Activated CD4-positive, alpha-beta T cell treated with anti-CD3 and anti-CD28 coated beads, Interleukin-10, Interleukin-2, amounts not matched to agents 100 ng/mL and 50 ng/mL, durations not matched to agents 16 hours and 8 hours (primary cell): ENCODE data around the gene TMEM235.
"Not testable (repeated sequence)": the region's sequence is repeated elsewhere in the genome, so short reads cannot be mapped to it uniquely, and the experiment has no call there.

Source experiments
- DNase-seq: peaks from one replicate; pipeline ENCODE4 v3.0.0-alpha.2; 2020

TMEM235 gene

DNA sequence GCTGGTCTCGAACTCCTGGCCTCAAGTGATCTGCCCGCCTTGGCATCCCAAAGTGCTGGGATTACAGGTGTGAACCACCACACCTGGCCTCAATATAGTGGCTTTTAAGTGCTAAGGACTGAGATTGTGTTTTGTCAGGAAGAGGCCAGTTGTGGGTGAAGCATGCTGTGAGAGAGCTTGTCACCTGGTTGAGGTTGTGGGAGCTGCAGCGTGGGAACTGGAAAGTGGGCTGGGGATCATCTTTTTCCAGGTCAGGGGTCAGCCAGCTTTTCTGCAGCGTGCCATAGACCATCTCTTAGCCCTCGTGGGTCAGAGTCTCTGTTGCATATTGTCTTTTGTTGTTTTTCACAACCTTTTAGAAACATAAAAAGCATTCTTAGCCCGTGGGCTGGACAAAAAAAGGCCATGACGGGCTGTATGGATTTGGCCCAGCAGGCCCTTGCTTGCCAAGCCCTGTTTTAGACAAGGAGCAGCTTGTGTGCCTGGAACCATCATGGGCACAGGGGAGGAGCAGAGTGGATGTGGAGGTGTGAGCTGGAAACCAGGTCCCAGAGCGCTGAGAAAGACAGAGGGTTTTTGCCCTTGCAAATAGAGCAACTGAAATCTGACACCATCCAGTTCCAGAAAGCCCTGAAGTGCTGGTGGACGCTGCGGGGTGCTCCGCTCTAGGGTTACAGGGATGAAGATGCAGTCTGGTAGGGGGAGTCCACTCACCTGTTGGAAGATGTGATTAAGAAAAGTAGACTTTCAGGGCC is 11.9 kb upstream of the TMEM235 start:
- no peak for DNase-seq

DNA sequence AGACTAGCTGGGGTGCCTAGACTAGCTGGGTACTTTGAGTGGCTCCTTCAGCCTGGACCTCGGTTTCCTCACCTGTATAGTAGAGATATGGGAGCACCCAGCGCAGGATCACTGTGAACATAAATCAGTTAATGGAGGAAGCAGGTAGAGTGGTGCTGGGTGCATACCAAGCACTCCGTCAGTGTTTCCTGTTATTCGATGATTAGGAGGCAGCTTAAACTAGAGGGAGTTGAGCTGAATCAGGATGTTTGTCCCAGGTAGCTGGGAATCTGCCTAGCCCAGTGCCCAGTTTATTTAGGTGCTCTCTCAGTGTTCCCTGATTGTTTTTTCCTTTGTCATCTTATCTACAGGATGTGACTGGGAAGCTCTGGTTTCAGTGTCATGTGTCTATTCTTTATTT is 8.4 kb upstream of the TMEM235 start:
- DNase-seq = no peak

DNA sequence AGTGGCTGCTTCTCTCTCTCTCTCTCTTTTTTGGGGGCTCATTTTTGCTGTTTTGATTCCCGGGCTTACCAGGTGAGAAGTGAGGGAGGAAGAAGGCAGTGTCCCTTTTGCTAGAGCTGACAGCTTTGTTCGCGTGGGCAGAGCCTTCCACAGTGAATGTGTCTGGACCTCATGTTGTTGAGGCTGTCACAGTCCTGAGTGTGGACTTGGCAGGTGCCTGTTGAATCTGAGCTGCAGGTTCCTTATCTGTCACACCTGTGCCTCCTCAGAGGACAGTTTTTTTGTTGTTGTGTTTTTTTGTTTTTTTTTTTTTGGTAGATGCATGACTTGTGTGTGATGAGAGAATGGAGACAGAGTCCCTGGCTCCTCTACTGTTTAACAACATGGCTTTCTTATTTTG is 7.7 kb upstream of the TMEM235 start:
- DNase-seq = no peak

DNA sequence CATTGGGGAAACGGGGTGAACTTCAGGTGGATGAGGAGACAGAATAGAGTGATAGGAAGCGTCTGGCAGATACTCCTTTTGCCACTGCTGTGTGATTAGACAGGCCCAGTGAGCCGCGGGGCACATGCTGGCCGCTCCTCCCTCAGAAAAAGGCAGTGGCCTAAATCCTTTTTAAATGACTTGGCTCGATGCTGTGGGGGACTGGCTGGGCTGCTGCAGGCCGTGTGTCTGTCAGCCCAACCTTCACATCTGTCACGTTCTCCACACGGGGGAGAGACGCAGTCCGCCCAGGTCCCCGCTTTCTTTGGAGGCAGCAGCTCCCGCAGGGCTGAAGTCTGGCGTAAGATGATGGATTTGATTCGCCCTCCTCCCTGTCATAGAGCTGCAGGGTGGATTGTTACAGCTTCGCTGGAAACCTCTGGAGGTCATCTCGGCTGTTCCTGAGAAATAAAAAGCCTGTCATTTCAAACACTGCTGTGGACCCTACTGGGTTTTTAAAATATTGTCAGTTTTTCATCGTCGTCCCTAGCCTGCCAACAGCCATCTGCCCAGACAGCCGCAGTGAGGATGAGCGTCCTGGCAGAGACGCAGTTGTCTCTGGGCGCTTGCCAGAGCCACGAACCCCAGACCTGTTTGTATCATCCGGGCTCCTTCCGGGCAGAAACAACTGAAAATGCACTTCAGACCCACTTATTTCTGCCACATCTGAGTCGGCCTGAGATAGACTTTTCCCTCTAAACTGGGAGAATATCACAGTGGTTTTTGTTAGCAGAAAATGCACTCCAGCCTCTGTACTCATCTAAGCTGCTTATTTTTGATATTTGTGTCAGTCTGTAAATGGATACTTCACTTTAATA is 7.0 kb upstream of the TMEM235 start:
- DNase-seq = no peak

- no peak for DNase-seq
These were observed 6.2 kb upstream of the TMEM235 start for GRCh38 chr17:78225088-78225865.

DNA sequence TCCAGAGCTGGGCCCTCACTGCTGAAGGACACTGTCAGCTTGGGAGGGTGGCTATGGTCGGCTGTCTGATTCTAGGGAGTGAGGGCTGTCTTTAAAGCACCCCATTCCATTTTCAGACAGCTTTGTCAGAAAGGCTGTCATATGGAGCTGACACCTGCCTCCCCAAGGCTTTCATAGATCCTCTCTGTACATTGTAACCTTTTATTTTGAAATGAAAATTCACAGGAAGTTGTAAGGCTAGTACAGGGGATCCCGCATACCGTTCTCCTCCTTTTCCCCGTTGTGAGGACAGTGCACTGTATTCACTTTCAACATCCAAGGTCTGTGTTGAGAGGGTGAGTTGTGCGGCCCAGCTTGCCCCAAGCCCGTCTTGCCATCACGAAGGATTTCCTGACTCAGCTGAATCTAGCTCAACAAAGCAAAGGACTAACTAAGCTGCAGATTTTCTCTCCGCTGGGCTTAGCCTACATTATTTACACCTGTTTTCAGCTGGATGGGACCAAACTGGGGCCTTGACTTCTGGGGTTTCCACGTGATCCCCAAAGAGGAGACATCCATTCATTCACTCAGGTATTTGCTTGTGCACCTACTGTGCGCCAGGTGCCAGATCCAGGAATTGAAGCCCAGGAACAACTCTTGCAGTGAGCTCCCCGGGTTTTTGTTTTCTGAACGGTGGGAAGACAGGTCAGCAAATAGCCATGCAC is 5.2 kb upstream of the TMEM235 start:
- DNase-seq = no peak

DNA sequence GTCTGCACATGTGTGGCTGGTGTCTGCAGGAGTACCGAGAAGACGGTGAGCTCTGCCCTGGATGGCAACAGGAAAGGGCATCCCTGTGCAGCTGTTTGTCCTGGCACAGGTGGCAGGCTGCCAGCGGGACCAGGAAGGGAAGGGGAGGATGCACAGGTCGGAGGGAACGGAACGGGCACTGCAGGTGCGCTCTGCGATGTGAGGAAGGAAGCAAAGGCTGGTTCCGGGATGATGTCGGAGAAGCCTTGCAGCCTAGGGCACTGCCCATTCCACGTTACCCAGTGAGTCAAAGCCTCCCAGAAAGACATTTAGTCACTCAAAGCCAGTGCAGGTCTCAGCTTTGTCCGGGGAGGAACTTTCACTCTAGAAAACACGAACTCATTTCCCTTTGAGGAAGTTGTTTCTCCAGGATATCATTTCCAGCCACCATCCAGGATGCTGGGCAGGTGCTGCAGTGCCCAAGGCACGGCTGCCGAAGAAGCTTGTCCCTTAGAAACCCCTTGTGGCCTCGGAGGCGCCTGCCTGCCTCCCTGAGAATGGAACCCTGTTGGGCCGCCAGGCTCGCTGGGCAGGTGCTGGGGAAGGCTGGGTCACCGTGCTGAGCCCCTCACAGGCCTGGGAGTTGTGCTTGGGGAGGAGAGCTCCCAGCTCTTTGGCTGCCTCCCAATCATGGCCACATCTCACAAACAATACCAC is 4.5 kb upstream of the TMEM235 start:
- no peak for DNase-seq

DNA sequence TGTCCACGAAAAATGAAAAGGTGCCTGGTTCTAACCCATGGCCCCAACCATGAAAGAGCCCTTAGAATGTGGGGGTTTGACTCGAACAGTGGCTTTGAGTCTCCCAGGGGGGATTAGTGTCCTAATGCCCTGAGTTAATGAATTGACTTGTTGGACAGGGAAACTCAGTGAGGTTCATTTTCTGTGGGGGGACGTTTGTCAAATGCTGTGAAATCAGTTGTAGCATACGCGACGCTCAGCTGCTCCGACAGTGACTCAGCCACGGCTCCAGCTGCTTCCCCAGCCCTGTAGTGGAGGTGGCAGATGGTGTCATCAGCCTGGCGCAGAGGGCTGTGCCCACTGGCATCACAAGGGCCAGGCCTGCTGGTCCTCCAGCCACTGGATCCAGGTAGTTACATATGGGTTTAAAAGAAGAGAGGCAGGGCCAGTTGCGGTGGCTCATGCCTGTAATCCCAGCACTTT is 3.9 kb upstream of the TMEM235 start:
- DNase-seq = no peak

GRCh38 chr17:78228176-78228575 is 3.3 kb upstream of the TMEM235 start:
- DNase-seq = no peak

DNA sequence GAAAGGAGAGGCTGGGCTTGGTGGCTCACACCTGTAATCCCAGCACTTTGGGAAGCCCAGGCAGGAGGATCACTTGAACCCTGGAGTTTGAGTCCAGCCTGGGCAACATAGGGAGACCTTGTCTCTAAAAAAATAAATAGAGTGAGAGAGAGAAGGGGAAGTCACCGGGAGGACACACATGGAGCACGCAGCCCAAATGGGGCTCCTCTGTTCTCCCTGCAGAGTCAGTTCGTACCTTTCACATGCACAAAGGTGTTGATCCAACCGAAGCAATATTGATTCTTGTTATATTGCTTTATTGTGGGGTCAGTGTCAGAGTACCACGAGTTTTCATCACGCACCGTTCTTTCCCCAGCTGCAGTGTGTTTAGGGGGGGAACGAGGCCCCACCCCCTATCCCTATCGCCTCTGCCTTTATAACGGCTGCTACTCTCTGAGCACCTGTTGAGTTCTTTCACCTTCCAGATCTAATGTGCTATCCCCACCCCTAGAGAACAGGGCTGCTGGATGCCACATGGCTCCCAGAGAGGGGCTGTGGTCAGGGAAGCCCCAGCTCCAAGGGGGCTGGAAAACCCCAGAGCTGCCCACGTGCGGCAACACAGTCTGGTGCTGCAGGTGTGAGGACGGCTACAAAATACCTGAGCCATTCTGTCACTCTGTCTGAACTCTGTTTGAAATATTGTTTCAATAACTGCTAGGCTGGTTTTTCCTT is 1.0 kb upstream of the TMEM235 start:
- no peak for DNase-seq

DNA sequence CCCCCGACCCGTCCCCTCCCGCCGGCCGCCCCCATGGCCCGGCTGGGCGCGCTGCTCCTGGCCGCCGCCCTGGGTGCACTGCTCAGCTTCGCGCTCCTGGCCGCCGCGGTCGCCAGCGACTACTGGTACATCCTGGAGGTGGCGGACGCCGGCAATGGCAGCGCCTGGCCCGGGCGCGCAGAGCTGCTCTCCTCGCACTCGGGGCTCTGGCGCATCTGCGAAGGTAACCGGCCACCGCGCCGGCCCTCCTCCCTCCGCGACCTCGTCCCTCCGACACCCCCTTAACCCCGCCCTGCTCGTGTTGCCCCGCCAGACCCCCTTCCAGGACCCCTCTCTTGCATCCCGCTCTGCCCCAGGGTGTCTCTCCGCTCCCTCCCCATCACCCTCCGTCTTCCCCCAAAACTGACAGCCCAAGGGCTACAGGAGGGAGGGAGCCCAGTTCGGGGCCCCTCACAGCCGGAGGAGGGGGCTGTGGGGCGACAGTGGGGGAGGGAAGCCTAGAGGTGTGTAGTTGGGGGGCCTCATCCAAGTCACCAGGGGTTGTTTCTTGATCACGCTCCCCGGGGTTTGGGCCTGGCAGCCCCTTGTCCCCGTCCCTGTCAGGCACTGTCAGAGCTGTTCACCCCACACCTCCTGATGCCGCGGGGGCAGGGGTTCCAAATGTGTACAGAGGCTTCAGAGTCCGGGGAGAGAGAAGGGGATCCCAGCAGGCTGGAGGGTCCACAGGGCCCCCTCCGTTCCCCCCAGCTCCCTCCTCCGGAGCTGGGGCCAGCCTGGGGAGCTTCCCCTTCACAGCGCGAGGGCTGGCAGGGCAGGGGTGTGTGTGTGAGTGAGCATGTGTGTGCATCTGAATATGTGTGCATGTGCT is 794 bp downstream of the TMEM235 start:
- DNase-seq = no peak

GRCh38 chr17:78232859-78233173 is 1.4 kb downstream of the TMEM235 start:
- no peak for DNase-seq

DNA sequence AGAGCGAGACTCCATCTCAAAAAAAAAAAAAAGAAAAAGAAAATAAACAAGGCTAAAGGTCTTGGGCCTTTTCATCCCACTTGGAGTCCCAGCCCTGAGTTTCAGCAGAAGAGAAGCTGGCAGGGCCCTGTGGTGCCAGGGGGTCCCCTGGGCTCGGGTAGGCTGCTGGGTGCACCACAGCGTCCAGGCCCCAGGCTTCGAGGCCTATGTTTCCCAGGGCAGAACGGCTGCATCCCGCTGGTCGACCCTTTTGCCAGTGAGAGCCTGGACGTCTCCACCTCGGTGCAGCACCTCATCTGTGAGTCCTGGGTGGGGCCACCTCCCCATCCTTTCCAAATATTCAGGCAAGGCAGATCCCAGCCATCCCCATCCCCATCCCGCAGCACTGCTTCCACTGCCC is 2.2 kb downstream of the TMEM235 start:
- no peak for DNase-seq

GRCh38 chr17:78234261-78234865 is 2.9 kb downstream of the TMEM235 start:
- DNase-seq = no peak

- not testable (repeated sequence) for DNase-seq
These were observed 3.6 kb downstream of the TMEM235 start for GRCh38 chr17:78235022-78235421.

DNA sequence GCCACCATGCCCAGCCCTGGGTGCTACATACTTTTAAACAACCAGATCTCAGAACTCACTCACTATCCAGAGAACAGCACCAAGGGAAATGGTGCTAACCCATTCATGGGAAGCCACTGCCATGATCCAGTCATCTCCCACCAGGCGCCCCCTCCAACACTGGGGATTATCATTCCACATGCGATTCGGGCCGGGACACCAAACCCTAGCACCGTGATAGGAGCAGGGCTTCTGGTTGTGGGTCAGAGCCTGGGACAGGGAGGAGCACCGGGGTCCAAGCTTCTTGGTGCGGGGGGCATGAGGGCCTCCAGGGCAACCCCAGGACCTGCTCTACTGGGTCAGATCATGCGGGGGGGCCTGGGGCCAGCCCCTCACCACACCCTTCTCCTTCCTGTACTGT is 4.5 kb downstream of the TMEM235 start:
- DNase-seq = no peak

DNA sequence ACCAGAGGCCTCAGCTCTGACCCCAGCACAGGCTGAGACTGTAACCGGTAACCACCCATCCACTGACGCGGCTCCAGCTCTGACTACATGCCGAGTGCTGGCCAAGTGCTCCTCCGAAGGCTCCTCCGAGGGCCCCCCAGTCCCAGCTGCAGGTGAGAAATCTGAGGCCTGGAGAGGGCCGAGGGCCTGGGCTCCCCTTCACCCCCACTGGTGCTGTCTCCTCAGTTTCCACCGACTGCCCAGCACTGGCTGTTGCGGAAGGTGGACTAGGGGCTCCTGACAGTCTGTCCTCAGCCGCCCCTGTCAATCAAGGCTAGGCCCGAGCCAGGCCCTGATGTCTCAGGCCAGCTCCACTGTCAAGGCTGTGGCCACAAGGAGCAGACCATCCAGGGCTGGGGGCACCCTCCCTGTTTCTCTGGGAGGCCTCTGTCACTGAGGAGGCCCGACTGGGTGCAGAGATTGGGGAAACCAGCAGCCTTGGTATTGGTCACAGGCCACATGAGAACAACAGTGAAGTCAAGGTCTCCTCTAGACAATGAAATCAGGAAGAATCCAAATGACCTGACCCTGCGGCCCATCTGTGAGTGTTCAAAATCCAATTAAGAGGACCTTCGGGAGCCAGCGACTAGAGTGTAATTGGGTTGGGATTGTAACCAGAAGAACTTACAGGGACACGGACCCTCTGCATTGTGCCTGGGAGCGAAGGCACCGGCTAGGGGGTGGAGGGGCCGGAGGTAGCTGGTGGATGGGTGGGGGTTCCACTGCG is 5.1 kb downstream of the TMEM235 start:
- DNase-seq = no peak

- DNase-seq = no peak
These were observed 6.1 kb downstream of the TMEM235 start for GRCh38 chr17:78237401-78238012.
